CD4-positive, alpha-beta T cell (primary cell): ENCODE results near the gene POLA2. TPM values are rescaled to one million over a fixed set of nuclear protein-coding genes. Genes with fewer than 3 reads are reported as not detected.
A peak's percentile ranks its signal among the peaks of the same experiment; 100 is the strongest.

Source experiments
- ATAC-seq: fragments of 200-7000 bp; cut with Tn5 transposase; one replicate; pipeline ENCODE4 v1.10.0; 2022; ENCODE audit warnings: mild to moderate bottlenecking; ENCODE audit not compliant: poor library complexity
- CTCF ChIA-PET: fragments of 350-600 bp; sonication (Branson Sonifier 250); formaldehyde crosslinking; loops from one replicate; lab custom pipeline; 2021; ENCODE audit warnings: antibody characterized with exemption, inconsistent platforms; lab: Charles Lee
- POLR2A ChIA-PET: fragments of 350-600 bp; sonication (Branson Sonifier 250); formaldehyde crosslinking; loops from one replicate; lab custom pipeline; 2021; ENCODE audit warnings: antibody characterized with exemption, inconsistent platforms; lab: Charles Lee
- DNase-seq, 14 experiments: peaks; one replicate each; pipeline ENCODE4 v3.0.0-alpha.2; 2013 to 2020; ENCODE audit warnings: mixed read lengths in 2 of 14
- H3K27ac ChIP-seq, 2 donors: one replicate each; pipeline versions ENCODE4 v1.5.1 to v1.7.0; 2013; ENCODE audit warnings: low read length in 2 of 2, low read depth in 1 of 2, mild to moderate bottlenecking in 1 of 2
- H3K27me3 ChIP-seq, 2 experiments: 1 replicate in 1 of 2; 2 replicates in 1 of 2; pipeline versions ENCODE4 v1.6.1 to v1.7.0; 2013; ENCODE audit warnings: low read length in 2 of 2, control low read depth in 1 of 2, mild to moderate bottlenecking in 1 of 2, moderate library complexity in 1 of 2; ENCODE audit not compliant: insufficient read depth in 2 of 2, control insufficient read depth in 1 of 2
- H3K36me3 ChIP-seq: one replicate; pipeline ENCODE4 v1.6.1; 2013; ENCODE audit warnings: low read length, control low read depth; ENCODE audit not compliant: insufficient read depth
- H3K4me1 ChIP-seq: one replicate; pipeline ENCODE4 v1.6.1; 2013; ENCODE audit warnings: low read length, control low read depth; ENCODE audit not compliant: insufficient read depth
- H3K4me3 ChIP-seq: one replicate; pipeline ENCODE4 v1.5.1; 2013; ENCODE audit warnings: mild to moderate bottlenecking, low read length, moderate library complexity
- H3K9me3 ChIP-seq, 2 experiments: 1 replicate in 1 of 2; 2 replicates in 1 of 2; pipeline versions ENCODE4 v1.6.1 to v1.7.0; 2013; ENCODE audit warnings: low read length in 2 of 2, mild to moderate bottlenecking in 2 of 2, control low read depth in 1 of 2, moderate library complexity in 1 of 2; ENCODE audit not compliant: control insufficient read depth in 1 of 2, insufficient read depth in 1 of 2
- H3K27ac Mint-ChIP-seq: one replicate; pipeline ENCODE4 v1.8.0; 2020; ENCODE audit warnings: mixed read lengths
- H3K27me3 Mint-ChIP-seq: one replicate; pipeline ENCODE4 v1.8.0; 2021; ENCODE audit warnings: mixed read lengths
- H3K36me3 Mint-ChIP-seq: one replicate; pipeline ENCODE4 v1.8.0; 2021; ENCODE audit warnings: low read depth, mixed read lengths
- H3K4me1 Mint-ChIP-seq: one replicate; pipeline ENCODE4 v1.8.0; 2021; ENCODE audit warnings: low read depth, mixed read lengths
- H3K4me3 Mint-ChIP-seq: one replicate; pipeline ENCODE4 v1.8.0; 2020; ENCODE audit warnings: mild to moderate bottlenecking, mixed read lengths
- H3K9me3 Mint-ChIP-seq: one replicate; pipeline ENCODE4 v1.8.0; 2020; ENCODE audit warnings: mixed read lengths
- intact Hi-C, 2 experiments: fragments of 100-400 bp; cut with DNase I in 1 of 2; cut with micrococcal nuclease in 1 of 2; formaldehyde crosslinking; loops; one replicate each; pipeline versions ENCODE4 v1.15.1 to v1.9.0; 2023 to 2025; cut with DNase I, micrococcal nuclease
- total RNA-seq, 174 experiments: library from RNA in 2 of 174; stranded (reverse) in 2 of 174; gene quantifications; one replicate each; pipeline ENCODE4 v1.2.3 and lab custom pipeline; 2021 to 2026
- TF ChIP-seq, protein P1 (sequence below): fragments of 200-600 bp; IDR thresholded peaks from one replicate; pipeline ENCODE4 v1.8.0; 2022; ENCODE audit warnings: antibody characterized with exemption, mild to moderate bottlenecking

Gene POLA2
- total RNA-seq, 2 experiments from 2014 or later, result 9.6 to 10.6 TPM

DNA sequence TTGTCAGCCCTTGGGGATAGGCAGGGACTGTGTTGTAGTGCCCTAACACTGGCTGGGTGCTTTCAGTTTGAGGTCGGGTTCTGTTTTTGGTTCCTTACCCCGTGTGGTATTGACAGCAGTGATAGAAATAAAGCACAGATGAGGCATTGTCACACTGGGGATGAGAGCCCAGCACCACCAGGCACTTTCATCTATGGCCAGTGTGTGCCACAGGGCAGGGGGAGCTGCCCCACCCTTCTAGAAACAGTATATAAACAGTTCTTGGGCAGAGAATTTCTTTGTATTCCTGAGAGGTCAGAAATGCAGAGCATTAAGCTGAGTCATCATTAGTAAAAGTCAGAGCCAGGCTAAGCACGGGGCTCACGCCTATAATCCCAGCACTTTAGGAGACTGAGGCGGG, 29.9 kb downstream of the POLA2 start:
- Histone ChIP-seq H3K36me3 (peaks cover 81% of the 10 kb centered on the region), H3K9me3 (no peaks in the 10 kb centered on the region), H3K27me3 (no peaks in the 10 kb centered on the region), H3K27ac (peak overlapping the region in 1 of 2 donors; percentile 20), H3K4me1 (no peaks in the 10 kb centered on the region), H3K4me3 (no peak overlapping the region)
- DNase-seq (no peak), ATAC-seq (no peak)
- ChIA-PET CTCF (interaction anchor here (1.1 kb wide), 1 partner anchor 38 kb away, joined by 3 read pairs; no protein-coding TSS in a partner anchor), POLR2A (no interaction called here)
- no peak overlapping the region for H3K27ac Mint-ChIP-seq
- peaks cover 81% of the 10 kb centered on the region for H3K36me3 Mint-ChIP-seq
- intact Hi-C loops, result no loop called here
- H3K4me1 Mint-ChIP-seq, result no peaks in the 10 kb centered on the region
- no peaks in the 10 kb centered on the region for H3K9me3 Mint-ChIP-seq
- H3K4me3 Mint-ChIP-seq, result no peak overlapping the region
- H3K27me3 Mint-ChIP-seq, result no peaks in the 10 kb centered on the region
- TF ChIP-seq, protein P1, sequence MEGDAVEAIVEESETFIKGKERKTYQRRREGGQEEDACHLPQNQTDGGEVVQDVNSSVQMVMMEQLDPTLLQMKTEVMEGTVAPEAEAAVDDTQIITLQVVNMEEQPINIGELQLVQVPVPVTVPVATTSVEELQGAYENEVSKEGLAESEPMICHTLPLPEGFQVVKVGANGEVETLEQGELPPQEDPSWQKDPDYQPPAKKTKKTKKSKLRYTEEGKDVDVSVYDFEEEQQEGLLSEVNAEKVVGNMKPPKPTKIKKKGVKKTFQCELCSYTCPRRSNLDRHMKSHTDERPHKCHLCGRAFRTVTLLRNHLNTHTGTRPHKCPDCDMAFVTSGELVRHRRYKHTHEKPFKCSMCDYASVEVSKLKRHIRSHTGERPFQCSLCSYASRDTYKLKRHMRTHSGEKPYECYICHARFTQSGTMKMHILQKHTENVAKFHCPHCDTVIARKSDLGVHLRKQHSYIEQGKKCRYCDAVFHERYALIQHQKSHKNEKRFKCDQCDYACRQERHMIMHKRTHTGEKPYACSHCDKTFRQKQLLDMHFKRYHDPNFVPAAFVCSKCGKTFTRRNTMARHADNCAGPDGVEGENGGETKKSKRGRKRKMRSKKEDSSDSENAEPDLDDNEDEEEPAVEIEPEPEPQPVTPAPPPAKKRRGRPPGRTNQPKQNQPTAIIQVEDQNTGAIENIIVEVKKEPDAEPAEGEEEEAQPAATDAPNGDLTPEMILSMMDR, result no peak

DNA sequence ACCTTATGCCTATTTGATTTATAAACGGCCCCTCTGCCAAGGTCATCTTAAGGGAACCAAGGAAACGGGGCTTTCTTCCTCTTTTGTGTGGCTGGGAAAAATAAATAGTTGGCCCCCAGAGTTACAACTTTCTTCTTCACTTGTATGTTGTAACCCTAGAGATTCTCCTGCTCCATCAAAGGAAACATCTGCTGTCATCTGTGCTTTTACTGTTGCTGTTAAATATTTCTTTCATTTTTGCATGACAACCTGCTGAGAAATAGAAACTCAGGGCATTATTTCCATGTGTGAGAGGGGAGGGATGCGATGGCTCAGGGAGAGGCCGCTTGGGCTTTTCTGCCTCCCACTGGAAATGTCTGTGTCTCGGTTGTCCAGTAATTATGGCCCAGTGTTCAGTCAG, 31.1 kb downstream of the POLA2 start:
- Histone ChIP-seq H3K4me1 (no peaks in the 10 kb centered on the region), H3K27ac (no peak overlapping the region), H3K36me3 (peaks cover 77% of the 10 kb centered on the region), H3K9me3 (no peaks in the 10 kb centered on the region), H3K27me3 (no peaks in the 10 kb centered on the region), H3K4me3 (no peak overlapping the region)
- Mint-ChIP-seq H3K27me3 (no peaks in the 10 kb centered on the region), H3K4me3 (no peak overlapping the region), H3K27ac (no peak overlapping the region), H3K36me3 (peaks cover 75% of the 10 kb centered on the region), H3K9me3 (no peaks in the 10 kb centered on the region), H3K4me1 (no peaks in the 10 kb centered on the region)
- CTCF ChIA-PET, result no interaction called here
- no peak for ATAC-seq
- DNase-seq, result no peak
- intact Hi-C loops, result no loop called here
- POLR2A ChIA-PET, result interaction anchor here (0.6 kb wide), 1 partner anchor 1431 kb away, joined by 3 read pairs; no protein-coding TSS in a partner anchor
- TF ChIP-seq, protein P1, result no peak

DNA sequence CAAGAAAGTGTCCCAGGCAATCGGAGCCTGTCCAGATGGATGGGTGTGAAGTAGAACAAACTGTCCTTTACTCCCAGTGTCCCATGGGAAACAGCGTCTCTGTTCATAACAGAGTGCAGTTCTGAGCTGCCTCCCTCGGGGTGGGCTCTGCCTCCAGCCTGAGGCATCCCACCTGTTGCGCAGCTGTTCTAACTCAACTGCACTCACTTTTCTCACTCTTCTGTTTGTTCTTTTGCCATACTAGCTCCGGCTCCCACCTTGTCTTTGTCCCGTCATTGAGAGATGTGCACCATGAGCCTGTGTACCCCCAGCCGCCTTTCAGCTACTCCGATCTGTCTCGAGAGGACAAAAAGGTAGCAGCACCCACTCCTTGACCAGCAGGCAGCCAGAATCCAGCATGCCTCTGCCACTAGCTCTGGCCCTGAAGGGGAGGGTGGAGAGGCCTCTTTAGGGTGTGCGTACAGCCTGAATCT, 32.2 kb downstream of the POLA2 start:
- ChIA-PET POLR2A (interaction anchor here (0.6 kb wide), 1 partner anchor 1432 kb away, joined by 3 read pairs; no protein-coding TSS in a partner anchor), CTCF (no interaction called here)
- ATAC-seq (no peak), DNase-seq (no peak)
- Mint-ChIP-seq H3K4me3 (no peak overlapping the region), H3K27ac (no peak overlapping the region), H3K9me3 (no peaks in the 10 kb centered on the region), H3K27me3 (no peaks in the 10 kb centered on the region), H3K36me3 (peaks cover 74% of the 10 kb centered on the region), H3K4me1 (no peaks in the 10 kb centered on the region)
- TF ChIP-seq, protein P1, result no peak
- no peaks in the 10 kb centered on the region for H3K27me3 ChIP-seq
- H3K4me1 ChIP-seq, result no peaks in the 10 kb centered on the region
- no peak overlapping the region for H3K4me3 ChIP-seq
- H3K9me3 ChIP-seq, result no peaks in the 10 kb centered on the region
- H3K36me3 ChIP-seq, result peaks cover 75% of the 10 kb centered on the region
- intact Hi-C loops, result no loop called here
- H3K27ac ChIP-seq, result no peak overlapping the region
